ENCODE data around the gene CSF3R. TPM values are rescaled to one million over a fixed set of nuclear protein-coding genes. Genes with fewer than 3 reads are reported as not detected.

The CSF3R gene
- polyA plus RNA-seq, 3 donors, result 3.1 to 5.9 (median 5.4) TPM

DNA sequence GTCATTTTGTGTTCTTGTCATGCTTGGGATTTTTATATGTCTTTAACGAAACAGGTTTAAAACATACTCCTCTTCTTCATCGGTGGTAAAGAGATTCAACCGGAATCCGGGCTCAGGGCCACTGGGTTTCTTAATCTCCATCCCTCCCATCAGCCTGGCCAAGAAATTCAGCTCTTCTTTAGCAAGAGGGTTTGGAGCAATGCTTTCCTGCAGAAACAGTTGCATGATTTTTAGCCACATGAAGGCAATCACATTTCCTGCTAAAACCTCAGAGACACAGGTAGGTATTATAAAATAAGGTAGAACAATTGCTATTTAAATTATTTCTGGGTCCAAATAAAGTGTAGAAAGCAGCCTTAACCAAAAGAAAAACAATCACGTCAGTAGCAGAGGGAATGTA is 62.3 kb downstream of the CSF3R start:
- no peak for DNase-seq

DNA sequence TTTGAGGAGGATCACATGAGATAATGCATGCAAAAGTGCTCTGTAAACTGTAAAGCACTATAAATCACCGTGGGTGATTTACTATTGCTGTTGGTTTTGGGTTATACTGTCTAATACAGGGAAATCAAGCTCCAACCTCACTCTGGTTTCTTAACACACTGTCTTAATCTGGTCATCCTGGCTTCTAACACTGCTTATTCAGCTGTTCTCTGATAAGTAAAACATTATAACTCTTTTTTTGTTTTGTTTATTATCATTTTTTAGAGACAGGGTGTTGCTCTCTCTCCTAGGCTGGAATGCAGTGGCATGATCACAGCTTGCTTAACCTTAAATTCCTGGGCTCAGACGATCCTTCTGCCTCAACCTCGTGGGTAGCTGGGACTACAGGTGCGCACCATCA is 63.1 kb downstream of the CSF3R start:
- DNase-seq, result no peak

DNA sequence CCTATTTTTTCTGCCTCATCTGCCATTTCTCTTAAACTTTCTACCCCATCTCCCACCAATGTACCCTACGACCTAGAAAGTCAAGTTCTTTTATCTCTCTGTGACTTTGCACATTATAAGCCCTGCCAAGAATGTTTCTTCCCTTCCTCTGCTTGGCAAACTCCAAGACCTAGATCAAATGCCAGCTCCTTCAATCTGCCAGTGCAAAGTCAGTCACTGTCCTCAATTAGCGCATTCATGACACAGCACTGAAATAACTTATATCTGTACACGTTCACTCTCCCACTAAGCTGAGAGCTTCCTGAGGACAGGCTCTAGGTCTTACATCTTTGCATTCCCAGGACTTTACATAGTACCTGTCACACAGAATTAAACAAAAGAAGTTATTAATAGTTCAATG is 63.6 kb downstream of the CSF3R start:
- no peak for DNase-seq

DNA sequence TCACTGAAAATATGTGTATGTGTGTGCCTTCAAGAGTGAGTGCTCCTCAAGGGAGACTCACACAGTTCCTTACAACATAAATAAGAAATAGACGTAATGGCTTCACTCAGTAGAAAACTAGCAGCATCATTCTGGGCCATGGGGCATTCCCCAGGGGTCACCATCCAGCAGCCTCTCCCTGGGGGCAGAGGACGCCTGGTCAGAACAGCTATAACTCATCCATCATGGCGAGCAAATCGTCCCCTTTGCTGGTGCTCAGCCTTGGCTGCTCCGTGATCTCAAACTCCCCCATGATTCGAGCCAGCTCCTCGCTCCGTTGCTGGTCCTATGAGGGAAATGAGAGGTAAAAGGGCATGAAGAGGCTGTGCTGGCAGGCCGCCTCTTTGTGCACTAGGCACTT is 64.8 kb downstream of the CSF3R start:
- no peak for DNase-seq

Other genes with a start within 250 kb of the CSF3R start
- 10 to 100 TPM; 25.8 to 36.4 (median 33.1) TPM for gene SH3D21, start 176.5 kb downstream of the CSF3R start, polyA plus RNA-seq (ENCODE audit: insufficient read length in 3 of 3)
- 100 to 1,000 TPM in 2 of 3 donors, 10 to 100 TPM in 1; 70.4 to 128 (median 105) TPM for gene EVA1B, start 159.3 kb downstream of the CSF3R start, polyA plus RNA-seq (ENCODE audit: insufficient read length in 3 of 3)
- gene STK40, start 97.0 kb downstream of the CSF3R start, polyA plus RNA-seq (ENCODE audit: insufficient read length in 3 of 3), result 10 to 100 TPM; 42.5 to 48.5 (median 43.4) TPM
- 10 to 100 TPM; 26.9 to 32.1 (median 28.1) TPM for gene LSM10, start 85.0 kb downstream of the CSF3R start, polyA plus RNA-seq (ENCODE audit: insufficient read length in 3 of 3)
- 10 to 100 TPM; 20.2 to 23.9 (median 21.4) TPM for gene OSCP1, start 32.5 kb downstream of the CSF3R start, polyA plus RNA-seq (ENCODE audit: insufficient read length in 3 of 3)
- gene MRPS15, start 18.5 kb downstream of the CSF3R start, polyA plus RNA-seq (ENCODE audit: insufficient read length in 3 of 3), result 10 to 100 TPM; 68.6 to 72.2 (median 69.3) TPM